ENCODE results near the gene LMTK3. TPM values are rescaled to one million over a fixed set of nuclear protein-coding genes. Genes with fewer than 3 reads are reported as not detected.

The LMTK3 gene
- total RNA-seq, 1 donor from 2014 or later = 2.9 TPM

DNA sequence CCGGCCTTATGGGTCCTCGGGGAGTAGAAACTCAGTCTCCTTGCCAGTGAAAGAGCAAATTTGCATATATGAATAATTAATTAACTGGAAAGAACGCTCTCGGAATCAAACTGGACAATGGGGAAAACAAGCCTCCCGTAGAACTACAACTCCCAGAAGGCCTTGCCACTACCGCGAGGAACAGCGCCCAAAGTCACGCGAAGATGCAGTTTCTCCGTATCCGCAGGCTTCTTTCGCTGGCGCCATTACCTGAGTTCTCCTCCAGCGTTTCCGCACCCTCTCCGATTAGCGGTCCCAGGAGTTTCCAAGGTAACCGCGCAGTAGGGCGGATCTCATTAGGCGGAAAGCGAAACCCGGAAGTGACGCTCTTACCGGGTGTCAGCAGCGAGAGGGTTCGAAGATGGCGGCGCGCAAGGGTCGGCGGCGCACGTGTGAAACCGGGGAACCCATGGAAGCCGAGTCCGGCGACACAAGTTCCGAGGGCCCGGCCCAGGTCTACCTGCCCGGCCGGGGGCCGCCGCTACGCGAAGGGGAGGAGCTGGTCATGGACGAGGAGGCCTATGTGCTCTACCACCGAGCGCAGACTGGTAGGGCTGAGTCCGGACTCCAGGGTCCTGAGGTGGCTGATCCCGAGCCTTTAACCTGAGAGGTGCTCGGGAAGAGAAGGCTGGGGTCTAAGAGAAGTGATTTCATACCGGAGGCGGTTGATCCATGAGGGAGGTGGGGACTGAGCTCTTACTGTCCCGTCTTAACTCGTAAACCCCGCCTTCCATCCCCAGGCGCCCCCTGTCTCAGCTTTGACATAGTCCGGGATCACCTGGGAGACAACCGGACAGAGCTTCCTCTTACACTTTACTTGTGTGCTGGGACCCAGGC lies 65.8 kb downstream of the LMTK3 start, which contains the start of gene GRWD1:
TSS of gene GRWD1 (plus strand) at position 378 of the 876 bp plus-strand sequence. CDS start at position 401, 23 bp downstream.
- H3K27me3 ChIP-seq (ENCODE audit: control insufficient read depth, insufficient read depth, low read length) = peaks cover 24% of the 10 kb centered on the region
- TF ChIP-seq CTCF (IDR thresholded peaks at IDR 0.05; ENCODE audit: insufficient read depth, low read length, poor library complexity, severe bottlenecking) = peak; percentile 24
- H3K36me3 ChIP-seq (ENCODE audit: control insufficient read depth, insufficient read depth, low read length) = no peaks in the 10 kb centered on the region
- peak; percentile 93 for DNase-seq (ENCODE audit: low read depth)
- H3K4me3 ChIP-seq (ENCODE audit: low read depth, low read length) = peak within 1 kb of the TSS; percentile 93

GRCh38 chr19:48445256-48445605 lies 66.4 kb downstream of the LMTK3 start:
- peak overlapping the region; percentile 93 for H3K4me3 ChIP-seq (ENCODE audit: low read depth, low read length)
- H3K27me3 ChIP-seq (ENCODE audit: control insufficient read depth, insufficient read depth, low read length) = peaks cover 24% of the 10 kb centered on the region
- peak; percentile 84 for DNase-seq (ENCODE audit: low read depth)
- H3K36me3 ChIP-seq (ENCODE audit: control insufficient read depth, insufficient read depth, low read length) = no peaks in the 10 kb centered on the region
- peak; percentile 76 for TF ChIP-seq CTCF (IDR thresholded peaks at IDR 0.05; ENCODE audit: insufficient read depth, low read length, poor library complexity, severe bottlenecking)

GRCh38 chr19:48444936-48445200 lies 66.8 kb downstream of the LMTK3 start:
- Histone ChIP-seq H3K27me3 (ENCODE audit: control insufficient read depth, insufficient read depth, low read length) (peaks cover 24% of the 10 kb centered on the region), H3K4me3 (ENCODE audit: low read depth, low read length) (peak overlapping the region; percentile 93), H3K36me3 (ENCODE audit: control insufficient read depth, insufficient read depth, low read length) (no peaks in the 10 kb centered on the region)
- TF ChIP-seq CTCF (IDR thresholded peaks at IDR 0.05; ENCODE audit: insufficient read depth, low read length, poor library complexity, severe bottlenecking) = no peak
- no peak for DNase-seq (ENCODE audit: low read depth)

- DNase-seq (ENCODE audit: low read depth) = no peak
- no peak for TF ChIP-seq CTCF (IDR thresholded peaks at IDR 0.05; ENCODE audit: insufficient read depth, low read length, poor library complexity, severe bottlenecking)
- Histone ChIP-seq H3K36me3 (ENCODE audit: control insufficient read depth, insufficient read depth, low read length) (no peaks in the 10 kb centered on the region), H3K4me3 (ENCODE audit: low read depth, low read length) (no peak overlapping the region), H3K27me3 (ENCODE audit: control insufficient read depth, insufficient read depth, low read length) (peaks cover 24% of the 10 kb centered on the region)
These were observed 67.3 kb downstream of the LMTK3 start for GRCh38 chr19:48444129-48444935.

GRCh38 chr19:48443731-48444128 lies 67.9 kb downstream of the LMTK3 start:
- no peak for TF ChIP-seq CTCF (IDR thresholded peaks at IDR 0.05; ENCODE audit: insufficient read depth, low read length, poor library complexity, severe bottlenecking)
- H3K36me3 ChIP-seq (ENCODE audit: control insufficient read depth, insufficient read depth, low read length) = no peaks in the 10 kb centered on the region
- DNase-seq (ENCODE audit: low read depth) = no peak
- H3K4me3 ChIP-seq (ENCODE audit: low read depth, low read length) = no peak overlapping the region
- peaks cover 24% of the 10 kb centered on the region for H3K27me3 ChIP-seq (ENCODE audit: control insufficient read depth, insufficient read depth, low read length)
